T-helper 2 cell treated with Interferon-gamma antibody and Interleukin-4, amounts not matched to agents 5 μg/mL and 100 μg/mL, for 36 hours (primary cell): Measurements from ENCODE around the gene FUOM.
A peak's percentile ranks its signal among the peaks of the same experiment; 100 is the strongest.

Experiments used
- DNase-seq: peaks from one replicate; pipeline ENCODE4 v3.0.0; 2021; ENCODE audit warnings: low spot score
- H3K27ac Mint-ChIP-seq: one replicate; pipeline ENCODE4 v1.8.0; 2021; ENCODE audit warnings: mild to moderate bottlenecking, mixed read lengths
- H3K27me3 Mint-ChIP-seq: one replicate; pipeline ENCODE4 v1.8.0; 2021; ENCODE audit warnings: low read depth, mixed read lengths
- H3K36me3 Mint-ChIP-seq: one replicate; pipeline ENCODE4 v1.8.0; 2021; ENCODE audit warnings: low read depth, mixed read lengths
- H3K4me1 Mint-ChIP-seq: one replicate; pipeline ENCODE4 v1.8.0; 2021; ENCODE audit warnings: low read depth, mixed read lengths
- H3K4me3 Mint-ChIP-seq: one replicate; pipeline ENCODE4 v1.8.0; 2022; ENCODE audit warnings: mild to moderate bottlenecking, moderate library complexity, mixed read lengths
- H3K9me3 Mint-ChIP-seq: one replicate; pipeline ENCODE4 v1.8.0; 2021; ENCODE audit warnings: mixed read lengths

The FUOM gene

GRCh38 chr10:133316732-133317131, 41.1 kb downstream of the FUOM start:
- no peak overlapping the region for H3K27ac Mint-ChIP-seq
- peak overlapping the region; percentile 18 for H3K4me3 Mint-ChIP-seq

GRCh38 chr10:133316266-133316665, 41.6 kb downstream of the FUOM start:
- Mint-ChIP-seq H3K9me3 (peaks cover 4% of the 10 kb centered on the region), H3K27ac (no peak overlapping the region), H3K4me1 (peaks cover 10% of the 10 kb centered on the region), H3K36me3 (peaks cover 8% of the 10 kb centered on the region), H3K4me3 (no peak overlapping the region), H3K27me3 (peaks cover 7% of the 10 kb centered on the region)
- DNase-seq: no peak

More at GRCh38 chr10:133316732-133317131, 41.1 kb downstream of the FUOM start:
- Mint-ChIP-seq H3K36me3 (peaks cover 4% of the 10 kb centered on the region), H3K4me1 (peaks cover 10% of the 10 kb centered on the region), H3K9me3 (peaks cover 4% of the 10 kb centered on the region), H3K27me3 (peaks cover 7% of the 10 kb centered on the region)
- DNase-seq: no peak

GRCh38 chr10:133315847-133316246, 42.0 kb downstream of the FUOM start:
- no peak overlapping the region for H3K4me3 Mint-ChIP-seq
- peaks cover 4% of the 10 kb centered on the region for H3K9me3 Mint-ChIP-seq
- peaks cover 10% of the 10 kb centered on the region for H3K4me1 Mint-ChIP-seq
- H3K27ac Mint-ChIP-seq: no peak overlapping the region
- no peak for DNase-seq
- peaks cover 8% of the 10 kb centered on the region for H3K36me3 Mint-ChIP-seq
- H3K27me3 Mint-ChIP-seq: peaks cover 7% of the 10 kb centered on the region

GRCh38 chr10:133314911-133315310, 42.9 kb downstream of the FUOM start:
- peaks cover 4% of the 10 kb centered on the region for H3K27me3 Mint-ChIP-seq
- no peak for DNase-seq
- peaks cover 10% of the 10 kb centered on the region for H3K4me1 Mint-ChIP-seq
- no peaks in the 10 kb centered on the region for H3K9me3 Mint-ChIP-seq
- H3K27ac Mint-ChIP-seq: no peak overlapping the region
- H3K4me3 Mint-ChIP-seq: no peak overlapping the region
- H3K36me3 Mint-ChIP-seq: peaks cover 12% of the 10 kb centered on the region

- Mint-ChIP-seq H3K36me3 (peaks cover 14% of the 10 kb centered on the region), H3K27ac (no peak overlapping the region), H3K4me3 (no peak overlapping the region), H3K27me3 (peaks cover under 1% of the 10 kb centered on the region), H3K4me1 (peaks cover 6% of the 10 kb centered on the region), H3K9me3 (no peaks in the 10 kb centered on the region)
- no peak for DNase-seq
Observed at GRCh38 chr10:133313192-133313591, 44.6 kb downstream of the FUOM start.

- no peak overlapping the region for H3K4me3 Mint-ChIP-seq
- H3K36me3 Mint-ChIP-seq: peaks cover 17% of the 10 kb centered on the region
Observed at GRCh38 chr10:133312769-133313145, 45.1 kb downstream of the FUOM start.

GRCh38 chr10:133312016-133312768, 45.6 kb downstream of the FUOM start:
- Mint-ChIP-seq H3K27ac (no peak overlapping the region), H3K9me3 (no peaks in the 10 kb centered on the region), H3K27me3 (peaks cover 2% of the 10 kb centered on the region), H3K4me3 (no peak overlapping the region), H3K4me1 (peaks cover 12% of the 10 kb centered on the region), H3K36me3 (peaks cover 18% of the 10 kb centered on the region)
- DNase-seq: no peak

More at GRCh38 chr10:133312769-133313145, 45.1 kb downstream of the FUOM start:
- peaks cover 8% of the 10 kb centered on the region for H3K4me1 Mint-ChIP-seq
- no peak overlapping the region for H3K27ac Mint-ChIP-seq
- peaks cover 2% of the 10 kb centered on the region for H3K27me3 Mint-ChIP-seq
- DNase-seq: no peak
- no peaks in the 10 kb centered on the region for H3K9me3 Mint-ChIP-seq

GRCh38 chr10:133311570-133311969, 46.2 kb downstream of the FUOM start:
- H3K9me3 Mint-ChIP-seq: no peaks in the 10 kb centered on the region
- peaks cover 17% of the 10 kb centered on the region for H3K4me1 Mint-ChIP-seq
- no peak for DNase-seq
- H3K36me3 Mint-ChIP-seq: peaks cover 18% of the 10 kb centered on the region
- H3K4me3 Mint-ChIP-seq: no peak overlapping the region
- no peak overlapping the region for H3K27ac Mint-ChIP-seq
- peaks cover 2% of the 10 kb centered on the region for H3K27me3 Mint-ChIP-seq

- Mint-ChIP-seq H3K9me3 (no peaks in the 10 kb centered on the region), H3K36me3 (peaks cover 18% of the 10 kb centered on the region), H3K27ac (no peak overlapping the region), H3K4me3 (no peak overlapping the region), H3K4me1 (peaks cover 12% of the 10 kb centered on the region), H3K27me3 (peaks cover 2% of the 10 kb centered on the region)
- DNase-seq: no peak
Observed at GRCh38 chr10:133310789-133311188, 47.0 kb downstream of the FUOM start.

- Mint-ChIP-seq H3K4me3 (no peak overlapping the region), H3K36me3 (peaks cover 18% of the 10 kb centered on the region), H3K27me3 (peaks cover 2% of the 10 kb centered on the region), H3K9me3 (no peaks in the 10 kb centered on the region), H3K4me1 (peaks cover 11% of the 10 kb centered on the region), H3K27ac (no peak overlapping the region)
- no peak for DNase-seq
Observed at GRCh38 chr10:133310399-133310755, 47.4 kb downstream of the FUOM start.

GRCh38 chr10:133309720-133310398, 48.0 kb downstream of the FUOM start:
- H3K27ac Mint-ChIP-seq: peak overlapping the region; percentile 31
- peaks cover 21% of the 10 kb centered on the region for H3K36me3 Mint-ChIP-seq
- peaks cover 2% of the 10 kb centered on the region for H3K27me3 Mint-ChIP-seq
- no peak for DNase-seq
- H3K4me3 Mint-ChIP-seq: peak overlapping the region; percentile 71
- H3K9me3 Mint-ChIP-seq: no peaks in the 10 kb centered on the region
- peaks cover 12% of the 10 kb centered on the region for H3K4me1 Mint-ChIP-seq

GRCh38 chr10:133309100-133309719, 48.6 kb downstream of the FUOM start:
- peak overlapping the region; percentile 71 for H3K4me3 Mint-ChIP-seq
- peaks cover 15% of the 10 kb centered on the region for H3K4me1 Mint-ChIP-seq
- H3K9me3 Mint-ChIP-seq: no peaks in the 10 kb centered on the region
- peaks cover 2% of the 10 kb centered on the region for H3K27me3 Mint-ChIP-seq
- H3K36me3 Mint-ChIP-seq: peaks cover 21% of the 10 kb centered on the region
- peak overlapping the region; percentile 78 for H3K27ac Mint-ChIP-seq
- DNase-seq: peak; percentile 86

GRCh38 chr10:133308421-133309099, 49.3 kb downstream of the FUOM start, which contains the start of the genes TUBGCP2 and ZNF511:
TSS of gene TUBGCP2 (minus strand) at chr10:133308872. CDS start at chr10:133302941, 5,931 bp downstream.
TSS of gene ZNF511 (plus strand) at chr10:133308914. CDS start at chr10:133308944, 30 bp downstream.
- Mint-ChIP-seq H3K36me3 (peaks cover 21% of the 10 kb centered on the region), H3K27ac (peak within 1 kb of the TSS; percentile 99), H3K4me1 (peaks cover 15% of the 10 kb centered on the region), H3K4me3 (peak within 1 kb of the TSS; percentile 98), H3K9me3 (no peaks in the 10 kb centered on the region), H3K27me3 (peaks cover 2% of the 10 kb centered on the region)
- DNase-seq: peak; percentile 91
